PFSK-1 (cell line): Measurements from ENCODE around the gene IGFLR1.
A peak's percentile ranks its signal among the peaks of the same experiment; 100 is the strongest.

ENCODE experiments used
- FOXP2 ChIP-seq: optimal IDR thresholded peaks from 2 replicates; pipeline ENCODE3; 2011; ENCODE audit warnings: borderline replicate concordance, control low read depth, inconsistent platforms; ENCODE audit not compliant: insufficient read depth; ENCODE audit errors: extremely low read length, extremely low read depth
- POLR2AphosphoS5 ChIP-seq: IDR thresholded peaks from 2 replicates; pipeline ENCODE4 v1.6.1; 2012; ENCODE audit warnings: low read depth, mild to moderate bottlenecking, control low read depth, low read length, moderate library complexity
- REST ChIP-seq, 2 experiments: IDR thresholded peaks; 2 replicates each; pipeline versions ENCODE4 v1.6.1 to v1.8.0; 2011 to 2012; ENCODE audit warnings: low read depth in 2 of 2, low read length in 2 of 2, control low read depth in 1 of 2, inconsistent platforms in 1 of 2, mild to moderate bottlenecking in 1 of 2, moderate library complexity in 1 of 2; ENCODE audit not compliant: insufficient read depth in 1 of 2
- SIN3A ChIP-seq: IDR thresholded peaks from 2 replicates; pipeline ENCODE4 v1.6.1; 2012; ENCODE audit warnings: mild to moderate bottlenecking, low read length, moderate library complexity, borderline replicate concordance; ENCODE audit not compliant: insufficient read depth
- TAF1 ChIP-seq: IDR thresholded peaks from 2 replicates; pipeline ENCODE4 v1.6.1; 2012; ENCODE audit warnings: low read length, control low read depth, borderline replicate concordance; ENCODE audit not compliant: insufficient read depth

Gene IGFLR1

GRCh38 chr19:35719402-35720162 is 22.7 kb downstream of the IGFLR1 start:
- TF ChIP-seq REST (IDR thresholded peaks at IDR 0.05; ENCODE audit: insufficient read depth in 1 of 2, low read depth in 2 of 2, low read length in 2 of 2) = no peak
- TF ChIP-seq POLR2AphosphoS5 = no peak
- TF ChIP-seq TAF1 = no peak
- TF ChIP-seq FOXP2 = no peak
- TF ChIP-seq SIN3A = no peak

- TF ChIP-seq REST (IDR thresholded peaks at IDR 0.05; ENCODE audit: insufficient read depth in 1 of 2, low read depth in 2 of 2, low read length in 2 of 2) (no peak), TAF1 (no peak), FOXP2 (no peak), POLR2AphosphoS5 (no peak), SIN3A (no peak)
Observed at GRCh38 chr19:35718345-35719041, 23.8 kb downstream of the IGFLR1 start.

- no peak for TF ChIP-seq FOXP2
- TF ChIP-seq SIN3A = no peak
- TF ChIP-seq REST (IDR thresholded peaks at IDR 0.05; ENCODE audit: insufficient read depth in 1 of 2, low read depth in 2 of 2, low read length in 2 of 2) = no peak
- no peak for TF ChIP-seq POLR2AphosphoS5
- no peak for TF ChIP-seq TAF1
Observed at GRCh38 chr19:35717665-35718344, 24.4 kb downstream of the IGFLR1 start, which contains the start of gene KMT2B. KMT2B (plus strand) TSS chr19:35718003; CDS start chr19:35718019, 16 bp downstream.

GRCh38 chr19:35716801-35717664 is 25.2 kb downstream of the IGFLR1 start:
- 0 out of 4 replicates have a peak, but pooled peaks of 1 of the 2 experiments have one; percentile 42 for TF ChIP-seq REST (IDR thresholded peaks at IDR 0.05; ENCODE audit: insufficient read depth in 1 of 2, low read depth in 2 of 2, low read length in 2 of 2)
- peak; percentile 19; the same call in 1 of the 2 replicates for TF ChIP-seq TAF1
- TF ChIP-seq FOXP2 = peak; percentile 77
- peak; percentile 85 for TF ChIP-seq POLR2AphosphoS5
- TF ChIP-seq SIN3A = peak; percentile 58; the same call in 1 of the 2 replicates
